CD4-positive, alpha-beta T cell (primary cell): ENCODE results near the gene CKMT2. TPM values are rescaled to one million over a fixed set of nuclear protein-coding genes. Genes with fewer than 3 reads are reported as not detected.

Experiments used
- ATAC-seq: fragments of 200-7000 bp; cut with Tn5 transposase; one replicate; pipeline ENCODE4 v1.10.0; 2022; ENCODE audit warnings: mild to moderate bottlenecking; ENCODE audit not compliant: poor library complexity
- CTCF ChIA-PET: fragments of 350-600 bp; sonication (Branson Sonifier 250); formaldehyde crosslinking; loops from one replicate; lab custom pipeline; 2021; ENCODE audit warnings: antibody characterized with exemption, inconsistent platforms; lab: Charles Lee
- POLR2A ChIA-PET: fragments of 350-600 bp; sonication (Branson Sonifier 250); formaldehyde crosslinking; loops from one replicate; lab custom pipeline; 2021; ENCODE audit warnings: antibody characterized with exemption, inconsistent platforms; lab: Charles Lee
- DNase-seq, 14 experiments: peaks; one replicate each; pipeline ENCODE4 v3.0.0-alpha.2; 2013 to 2020; ENCODE audit warnings: mixed read lengths in 2 of 14
- H3K27ac ChIP-seq, 2 donors: one replicate each; pipeline versions ENCODE4 v1.5.1 to v1.7.0; 2013; ENCODE audit warnings: low read length in 2 of 2, low read depth in 1 of 2, mild to moderate bottlenecking in 1 of 2
- H3K27me3 ChIP-seq, 2 experiments: 1 replicate in 1 of 2; 2 replicates in 1 of 2; pipeline versions ENCODE4 v1.6.1 to v1.7.0; 2013; ENCODE audit warnings: low read length in 2 of 2, control low read depth in 1 of 2, mild to moderate bottlenecking in 1 of 2, moderate library complexity in 1 of 2; ENCODE audit not compliant: insufficient read depth in 2 of 2, control insufficient read depth in 1 of 2
- H3K36me3 ChIP-seq: one replicate; pipeline ENCODE4 v1.6.1; 2013; ENCODE audit warnings: low read length, control low read depth; ENCODE audit not compliant: insufficient read depth
- H3K4me1 ChIP-seq: one replicate; pipeline ENCODE4 v1.6.1; 2013; ENCODE audit warnings: low read length, control low read depth; ENCODE audit not compliant: insufficient read depth
- H3K4me3 ChIP-seq: one replicate; pipeline ENCODE4 v1.5.1; 2013; ENCODE audit warnings: mild to moderate bottlenecking, low read length, moderate library complexity
- H3K9me3 ChIP-seq, 2 experiments: 1 replicate in 1 of 2; 2 replicates in 1 of 2; pipeline versions ENCODE4 v1.6.1 to v1.7.0; 2013; ENCODE audit warnings: low read length in 2 of 2, mild to moderate bottlenecking in 2 of 2, control low read depth in 1 of 2, moderate library complexity in 1 of 2; ENCODE audit not compliant: control insufficient read depth in 1 of 2, insufficient read depth in 1 of 2
- H3K27ac Mint-ChIP-seq: one replicate; pipeline ENCODE4 v1.8.0; 2020; ENCODE audit warnings: mixed read lengths
- H3K27me3 Mint-ChIP-seq: one replicate; pipeline ENCODE4 v1.8.0; 2021; ENCODE audit warnings: mixed read lengths
- H3K36me3 Mint-ChIP-seq: one replicate; pipeline ENCODE4 v1.8.0; 2021; ENCODE audit warnings: low read depth, mixed read lengths
- H3K4me1 Mint-ChIP-seq: one replicate; pipeline ENCODE4 v1.8.0; 2021; ENCODE audit warnings: low read depth, mixed read lengths
- H3K4me3 Mint-ChIP-seq: one replicate; pipeline ENCODE4 v1.8.0; 2020; ENCODE audit warnings: mild to moderate bottlenecking, mixed read lengths
- H3K9me3 Mint-ChIP-seq: one replicate; pipeline ENCODE4 v1.8.0; 2020; ENCODE audit warnings: mixed read lengths
- intact Hi-C, 2 experiments: fragments of 100-400 bp; cut with DNase I in 1 of 2; cut with micrococcal nuclease in 1 of 2; formaldehyde crosslinking; loops; one replicate each; pipeline versions ENCODE4 v1.15.1 to v1.9.0; 2023 to 2025; cut with DNase I, micrococcal nuclease
- total RNA-seq, 174 experiments: library from RNA in 2 of 174; stranded (reverse) in 2 of 174; gene quantifications; one replicate each; pipeline ENCODE4 v1.2.3 and lab custom pipeline; 2021 to 2026
- TF ChIP-seq, protein P1 (sequence below): fragments of 200-600 bp; IDR thresholded peaks from one replicate; pipeline ENCODE4 v1.8.0; 2022; ENCODE audit warnings: antibody characterized with exemption, mild to moderate bottlenecking

Gene CKMT2
- total RNA-seq, 2 experiments from 2014 or later, result 0.17 to 0.27 TPM

DNA sequence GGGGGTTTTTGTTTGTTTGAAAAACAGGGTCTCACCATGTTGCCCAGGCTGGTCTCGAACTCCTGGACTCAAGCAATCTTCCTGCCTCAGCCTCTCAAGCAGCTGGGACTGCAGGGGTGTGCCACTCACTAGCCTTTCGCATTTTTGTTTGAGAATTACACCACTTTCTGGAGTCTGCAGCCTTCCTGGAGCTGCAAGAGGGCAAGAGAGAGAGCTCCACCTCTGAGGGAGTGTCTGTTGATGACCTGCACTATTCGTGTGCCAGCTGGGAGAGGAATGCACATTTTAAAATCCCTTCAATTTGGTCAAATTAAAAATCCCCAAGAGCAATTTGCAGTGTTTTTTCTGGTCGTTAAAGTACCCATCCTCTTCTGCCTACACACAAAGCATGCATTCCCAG is 5.0 kb upstream of the CKMT2 start:
- DNase-seq (no peak), ATAC-seq (no peak)
- no peaks in the 10 kb centered on the region for H3K9me3 ChIP-seq
- peaks cover 7% of the 10 kb centered on the region for H3K36me3 ChIP-seq
- H3K27me3 ChIP-seq, result no peaks in the 10 kb centered on the region
- Mint-ChIP-seq H3K36me3 (peaks cover 30% of the 10 kb centered on the region), H3K4me1 (no peaks in the 10 kb centered on the region), H3K27ac (no peak overlapping the region), H3K9me3 (no peaks in the 10 kb centered on the region), H3K4me3 (no peak overlapping the region), H3K27me3 (no peaks in the 10 kb centered on the region)
- H3K4me3 ChIP-seq, result no peak overlapping the region
- CTCF ChIA-PET, result no interaction called here
- POLR2A ChIA-PET, result no interaction called here
- intact Hi-C loops, result no loop called here
- peaks cover 2% of the 10 kb centered on the region for H3K4me1 ChIP-seq
- TF ChIP-seq, protein P1, sequence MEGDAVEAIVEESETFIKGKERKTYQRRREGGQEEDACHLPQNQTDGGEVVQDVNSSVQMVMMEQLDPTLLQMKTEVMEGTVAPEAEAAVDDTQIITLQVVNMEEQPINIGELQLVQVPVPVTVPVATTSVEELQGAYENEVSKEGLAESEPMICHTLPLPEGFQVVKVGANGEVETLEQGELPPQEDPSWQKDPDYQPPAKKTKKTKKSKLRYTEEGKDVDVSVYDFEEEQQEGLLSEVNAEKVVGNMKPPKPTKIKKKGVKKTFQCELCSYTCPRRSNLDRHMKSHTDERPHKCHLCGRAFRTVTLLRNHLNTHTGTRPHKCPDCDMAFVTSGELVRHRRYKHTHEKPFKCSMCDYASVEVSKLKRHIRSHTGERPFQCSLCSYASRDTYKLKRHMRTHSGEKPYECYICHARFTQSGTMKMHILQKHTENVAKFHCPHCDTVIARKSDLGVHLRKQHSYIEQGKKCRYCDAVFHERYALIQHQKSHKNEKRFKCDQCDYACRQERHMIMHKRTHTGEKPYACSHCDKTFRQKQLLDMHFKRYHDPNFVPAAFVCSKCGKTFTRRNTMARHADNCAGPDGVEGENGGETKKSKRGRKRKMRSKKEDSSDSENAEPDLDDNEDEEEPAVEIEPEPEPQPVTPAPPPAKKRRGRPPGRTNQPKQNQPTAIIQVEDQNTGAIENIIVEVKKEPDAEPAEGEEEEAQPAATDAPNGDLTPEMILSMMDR, result no peak
- no peak overlapping the region for H3K27ac ChIP-seq

DNA sequence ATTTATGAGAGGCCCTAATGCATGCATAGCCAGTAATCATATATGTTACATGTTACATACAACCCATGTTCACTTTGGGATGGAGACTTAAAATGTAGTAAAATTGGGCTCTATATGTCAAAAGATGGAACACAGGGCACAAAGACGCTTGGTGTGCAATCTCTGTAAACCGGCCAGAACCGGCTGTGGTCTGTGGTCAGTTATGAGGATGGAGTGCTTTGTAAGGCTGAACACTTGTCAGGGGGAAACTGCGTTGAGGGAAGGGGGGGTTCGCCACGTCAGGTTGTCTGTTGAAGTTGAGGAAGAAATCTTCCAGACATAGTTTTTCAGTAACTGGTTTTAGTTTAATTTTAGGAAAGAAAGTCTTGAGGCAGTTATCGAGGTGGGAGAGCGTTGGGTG is 2.7 kb upstream of the CKMT2 start:
- H3K4me3 Mint-ChIP-seq, result no peak overlapping the region
- ATAC-seq, result no peak
- Histone ChIP-seq H3K4me1 (peaks cover 18% of the 10 kb centered on the region), H3K27ac (no peak overlapping the region), H3K27me3 (no peaks in the 10 kb centered on the region), H3K36me3 (peaks cover 7% of the 10 kb centered on the region), H3K9me3 (no peaks in the 10 kb centered on the region), H3K4me3 (no peak overlapping the region)
- DNase-seq, result no peak
- intact Hi-C loops, result no loop called here
- peaks cover 18% of the 10 kb centered on the region for H3K4me1 Mint-ChIP-seq
- no peak overlapping the region for H3K27ac Mint-ChIP-seq
- H3K9me3 Mint-ChIP-seq, result no peaks in the 10 kb centered on the region
- ChIA-PET CTCF (no interaction called here), POLR2A (no interaction called here)
- no peaks in the 10 kb centered on the region for H3K27me3 Mint-ChIP-seq
- TF ChIP-seq, protein P1, result no peak
- peaks cover 17% of the 10 kb centered on the region for H3K36me3 Mint-ChIP-seq

DNA sequence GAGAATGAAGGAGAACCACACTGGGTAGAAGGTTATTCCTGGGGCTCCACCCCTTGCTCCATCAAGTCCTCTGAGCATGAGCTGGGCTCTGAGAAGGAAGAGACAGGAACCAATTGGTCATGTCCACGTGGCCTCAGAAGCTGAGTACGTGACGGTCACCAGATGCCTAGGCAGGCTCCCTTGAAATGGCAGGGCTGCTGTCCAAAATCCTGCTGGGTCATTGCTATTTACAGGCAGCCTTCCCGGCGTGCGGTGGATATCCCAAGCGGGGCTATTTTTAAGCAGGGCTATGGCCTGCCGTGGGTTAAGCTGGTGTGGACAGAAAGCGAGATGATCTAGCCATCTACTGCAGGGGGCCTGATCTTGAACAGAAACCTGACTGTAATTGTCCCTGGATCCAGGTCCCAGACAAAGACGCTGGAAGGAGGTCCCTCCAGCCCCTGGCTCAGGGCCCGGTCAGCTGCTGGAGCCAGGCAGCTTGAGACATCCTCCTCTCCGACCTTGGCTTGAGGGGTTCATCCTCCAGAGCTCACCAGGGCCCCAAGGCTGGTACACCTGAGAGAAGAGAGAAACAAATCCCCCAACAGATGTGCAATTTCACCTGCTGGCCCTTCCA is 550 bp upstream of the CKMT2 start:
- Histone ChIP-seq H3K4me3 (no peak overlapping the region), H3K36me3 (no peaks in the 10 kb centered on the region), H3K4me1 (peaks cover 18% of the 10 kb centered on the region), H3K9me3 (no peaks in the 10 kb centered on the region), H3K27ac (no peak overlapping the region), H3K27me3 (no peaks in the 10 kb centered on the region)
- H3K27ac Mint-ChIP-seq, result no peak overlapping the region
- H3K4me3 Mint-ChIP-seq, result no peak overlapping the region
- no peaks in the 10 kb centered on the region for H3K36me3 Mint-ChIP-seq
- H3K27me3 Mint-ChIP-seq, result no peaks in the 10 kb centered on the region
- intact Hi-C loops, result no loop called here
- peaks cover 18% of the 10 kb centered on the region for H3K4me1 Mint-ChIP-seq
- no peaks in the 10 kb centered on the region for H3K9me3 Mint-ChIP-seq
- DNase-seq, result no peak
- CTCF ChIA-PET, result no interaction called here
- POLR2A ChIA-PET, result no interaction called here
- TF ChIP-seq, protein P1, result no peak
- ATAC-seq, result no peak
